ENCODE results near the gene TMBIM1.

GRCh38 chr2:218284106-218284811 is 8.0 kb downstream of the TMBIM1 start:
- no peak for TF ChIP-seq CTCF (IDR thresholded peaks at IDR 0.05)
- TF ChIP-seq POLR2A (IDR thresholded peaks at IDR 0.05) = no peak

All from tibial nerve (tissue), 3 donors.